PC-9 (cell line): Measurements from ENCODE around the gene TMEM127. TPM values are rescaled to one million over a fixed set of nuclear protein-coding genes. Genes with fewer than 3 reads are reported as not detected.
A peak's percentile ranks its signal among the peaks of the same experiment; 100 is the strongest.

Experiments used
- BruUV-seq: library from RNA; stranded (reverse); fragments of 400-500 nt; replicated peaks from 2 replicates; lab custom pipeline; 2021; lab: Mats Ljungman, UMichigan
- CTCF ChIA-PET: fragments of 300-600 bp; sonication (Branson Sonifier 250); formaldehyde crosslinking; loops from one replicate; lab custom pipeline; 2022; ENCODE audit warnings: antibody characterized with exemption; lab: Charles Lee
- POLR2A ChIA-PET: fragments of 300-600 bp; sonication (Branson Sonifier 250); formaldehyde crosslinking; loops from one replicate; lab custom pipeline; 2022; ENCODE audit warnings: antibody characterized with exemption; ENCODE audit not compliant: unreplicated experiment; lab: Charles Lee
- DNase-seq, 2 experiments: peaks; one replicate each; pipeline versions ENCODE4 v3.0.0 to v3.0.0-alpha.2; 2015 to 2022; ENCODE audit warnings: mixed read lengths in 1 of 2
- H2AFZ ChIP-seq: fragments of 200-600 bp; sonication (generic); 2 replicates; pipeline ENCODE4 v1.8.1; 2017; ENCODE audit warnings: antibody characterized with exemption
- H3F3A ChIP-seq: fragments of 200-600 bp; sonication (generic); 2 replicates; pipeline ENCODE4 v1.8.1; 2017; ENCODE audit warnings: antibody characterized with exemption, mild to moderate bottlenecking, low read depth; ENCODE audit not compliant: insufficient read depth
- H3K27ac ChIP-seq: fragments of 200-600 bp; sonication (generic); 2 replicates; pipeline ENCODE4 v1.6.1; 2016; ENCODE audit warnings: mixed run types
- H3K27me3 ChIP-seq: fragments of 200-600 bp; sonication (generic); 2 replicates; pipeline ENCODE4 v1.6.1; 2016; ENCODE audit warnings: low read depth, mixed run types; ENCODE audit not compliant: insufficient read depth
- H3K36me3 ChIP-seq: fragments of 200-600 bp; sonication (generic); 2 replicates; pipeline ENCODE4 v1.6.1; 2016; ENCODE audit warnings: low read depth, mixed run types
- H3K4me1 ChIP-seq: fragments of 200-600 bp; sonication (generic); replicated peaks from 2 replicates; pipeline ENCODE4 v1.6.1; 2016; ENCODE audit warnings: mixed run types; ENCODE audit not compliant: insufficient read depth
- H3K4me2 ChIP-seq: fragments of 200-600 bp; sonication (generic); 2 replicates; pipeline ENCODE4 v1.6.1; 2017; ENCODE audit warnings: mixed run types
- H3K4me3 ChIP-seq: fragments of 200-600 bp; sonication (generic); 2 replicates; pipeline ENCODE4 v1.6.1; 2016; ENCODE audit warnings: mixed run types
- H3K79me2 ChIP-seq: fragments of 200-600 bp; sonication (generic); 2 replicates; pipeline ENCODE4 v1.6.1; 2017; ENCODE audit warnings: low read depth, mixed run types
- H3K9me2 ChIP-seq: fragments of 200-600 bp; sonication (generic); 2 replicates; pipeline ENCODE4 v1.8.1; 2017; ENCODE audit warnings: mild to moderate bottlenecking; ENCODE audit not compliant: insufficient read depth
- H3K9me3 ChIP-seq: fragments of 200-600 bp; sonication (generic); 2 replicates; pipeline ENCODE4 v1.8.1; 2016; ENCODE audit warnings: low read depth; ENCODE audit not compliant: insufficient read depth
- H4K20me1 ChIP-seq: fragments of 200-600 bp; sonication (generic); 2 replicates; pipeline ENCODE4 v1.8.1; 2017; ENCODE audit not compliant: insufficient read depth
- CTCF ChIP-seq: fragments of 200-600 bp; sonication (generic); conservative IDR thresholded peaks from 2 replicates; pipeline ENCODE4 v1.6.1; 2017; ENCODE audit warnings: mixed run types, antibody characterized with exemption, mild to moderate bottlenecking, moderate library complexity
- EZH2 ChIP-seq: fragments of 200-600 bp; sonication (generic); IDR thresholded peaks from 2 replicates; pipeline ENCODE4 v1.8.0; 2017; ENCODE audit warnings: antibody characterized with exemption, low read depth
- intact Hi-C: fragments of 100-400 bp; cut with micrococcal nuclease; formaldehyde crosslinking; loops from one replicate; pipeline ENCODE4 v1.10.0; 2022; ENCODE audit not compliant: unreplicated experiment
- total RNA-seq: library from RNA; stranded (reverse); gene quantifications from 2 replicates; pipeline ENCODE4 v1.2.3, GENCODE V29; 2021

Gene TMEM127
- total RNA-seq, 1 experiment from 2014 or later, result 50.3 TPM

- Histone ChIP-seq H3K9me3 (no peaks in the 10 kb centered on the region), H3K4me3 (peak within 1 kb of the TSS; percentile 87), H3K4me2 (peak within 1 kb of the TSS; percentile 96), H3K36me3 (peaks cover 9% of the 10 kb centered on the region), H3K79me2 (peaks cover 63% of the 10 kb centered on the region), H3F3A (peaks cover 18% of the 10 kb centered on the region; the same call in 1 of the 2 replicates), H2AFZ (peak within 1 kb of the TSS; percentile 83), H3K27me3 (no peaks in the 10 kb centered on the region), H3K4me1 (peaks cover 36% of the 10 kb centered on the region), H3K9me2 (no peaks in the 10 kb centered on the region), H3K27ac (peak within 1 kb of the TSS; percentile 72), H4K20me1 (peaks cover 47% of the 10 kb centered on the region)
- intact Hi-C loops, result loop anchor here (1.0 to 10.0 kb wide), 4 partner anchors 52 to 296 kb away; partner anchors contain the start of genes CIAO1, DUSP2 and NEURL3
- peak; percentile 96 to 99 for DNase-seq
- no peak for TF ChIP-seq EZH2
- peak; percentile 47; the same call in 1 of the 2 replicates for TF ChIP-seq CTCF
- CTCF ChIA-PET, result interaction anchor here (0.5 to 0.7 kb wide), 3 partner anchors 23 to 885 kb away, joined by 3 to 5 read pairs (median 3); no protein-coding TSS in a partner anchor
- POLR2A ChIA-PET, result interaction anchor here (0.5 to 0.7 kb wide), 6 partner anchors 19 to 1132 kb away, joined by 3 to 11 read pairs (median 4); no protein-coding TSS in a partner anchor
- no TSS peak for BruUV-seq
These were observed 57.4 kb downstream of the TMEM127 start, which contains the start of gene STARD7 for GRCh38 chr2:96208143-96209010. Gene STARD7 (minus strand): TSS chr2:96208827. CDS start chr2:96208434, 393 bp downstream.

GRCh38 chr2:96207774-96208142, 58.0 kb downstream of the TMEM127 start:
- H3K36me3 ChIP-seq, result peaks cover 15% of the 10 kb centered on the region
- H3K9me2 ChIP-seq, result no peaks in the 10 kb centered on the region
- H3K27me3 ChIP-seq, result no peaks in the 10 kb centered on the region
- H3K79me2 ChIP-seq, result peaks cover 70% of the 10 kb centered on the region
- H3F3A ChIP-seq, result peaks cover 18% of the 10 kb centered on the region; the same call in 1 of the 2 replicates
- H3K27ac ChIP-seq, result peak overlapping the region; percentile 72
- intact Hi-C loops, result loop anchor here (1.0 to 10.0 kb wide), 3 partner anchors 59 to 297 kb away; partner anchors contain the start of genes CIAO1, DUSP2 and NEURL3
- H3K4me1 ChIP-seq, result peaks cover 36% of the 10 kb centered on the region
- H3K4me3 ChIP-seq, result peak overlapping the region; percentile 87
- H3K9me3 ChIP-seq, result no peaks in the 10 kb centered on the region
- DNase-seq, result no peak
- H3K4me2 ChIP-seq, result peak overlapping the region; percentile 96
- POLR2A ChIA-PET, result interaction anchor here (0.6 to 0.7 kb wide), 3 partner anchors 25 to 1131 kb away, joined by 3 to 11 read pairs (median 9); no protein-coding TSS in a partner anchor
- TF ChIP-seq CTCF, result no peak
- TF ChIP-seq EZH2, result no peak
- CTCF ChIA-PET, result interaction anchor here (0.5 kb wide), 1 partner anchor 22 kb away, joined by 3 read pairs; no protein-coding TSS in a partner anchor
- H2AFZ ChIP-seq, result peak overlapping the region; percentile 83
- peaks cover 53% of the 10 kb centered on the region for H4K20me1 ChIP-seq
- BruUV-seq, result no TSS peak

GRCh38 chr2:96207073-96207773, 58.6 kb downstream of the TMEM127 start:
- POLR2A ChIA-PET, result no interaction called here
- peaks cover 58% of the 10 kb centered on the region for H4K20me1 ChIP-seq

More at GRCh38 chr2:96207073-96207773, 58.6 kb downstream of the TMEM127 start:
- H3K4me3 ChIP-seq, result peak overlapping the region; percentile 87
- CTCF ChIA-PET, result interaction anchor here (0.6 kb wide), 1 partner anchor 14 kb away, joined by 3 read pairs; no protein-coding TSS in a partner anchor
- DNase-seq, result peak in 1 of 2 experiments; percentile 77
- H3K4me2 ChIP-seq, result peak overlapping the region; percentile 96
- BruUV-seq, result TSS peak; percentile 49
- H3K27ac ChIP-seq, result peak overlapping the region; percentile 72
- H3F3A ChIP-seq, result peaks cover 23% of the 10 kb centered on the region; the same call in 1 of the 2 replicates
- no peaks in the 10 kb centered on the region for H3K9me2 ChIP-seq
- H3K9me3 ChIP-seq, result no peaks in the 10 kb centered on the region
- H3K4me1 ChIP-seq, result peaks cover 36% of the 10 kb centered on the region
- intact Hi-C loops, result loop anchor here (10.0 kb wide), 1 partner anchor 298 kb away; the partner anchor contains the start of gene NEURL3
- no peaks in the 10 kb centered on the region for H3K27me3 ChIP-seq
- H3K36me3 ChIP-seq, result peaks cover 15% of the 10 kb centered on the region
- peaks cover 75% of the 10 kb centered on the region for H3K79me2 ChIP-seq
- no peak for TF ChIP-seq EZH2
- no peak for TF ChIP-seq CTCF
- peak overlapping the region; percentile 83; the same call in 1 of the 2 replicates for H2AFZ ChIP-seq
